Osteocyte (in vitro differentiated cells): ENCODE measurements around the gene RFT1. TPM values are rescaled to one million over a fixed set of nuclear protein-coding genes. Genes with fewer than 3 reads are reported as not detected.

Experiments
- DNase-seq: peaks from one replicate; pipeline ENCODE4 v3.0.0; 2021; ENCODE audit warnings: mixed read lengths; ENCODE audit not compliant: unreplicated experiment; ENCODE audit errors: extremely low spot score
- H3K27ac Mint-ChIP-seq: one replicate; pipeline ENCODE4 v1.8.0; 2021; ENCODE audit warnings: mild to moderate bottlenecking, mixed read lengths; ENCODE audit not compliant: unreplicated experiment
- H3K27me3 Mint-ChIP-seq: one replicate; pipeline ENCODE4 v1.8.0; 2021; ENCODE audit warnings: mixed read lengths; ENCODE audit not compliant: unreplicated experiment
- H3K36me3 Mint-ChIP-seq: one replicate; pipeline ENCODE4 v1.8.0; 2021; ENCODE audit warnings: mixed read lengths; ENCODE audit not compliant: unreplicated experiment
- H3K4me1 Mint-ChIP-seq: one replicate; pipeline ENCODE4 v1.8.0; 2021; ENCODE audit warnings: mixed read lengths; ENCODE audit not compliant: unreplicated experiment
- H3K4me3 Mint-ChIP-seq: one replicate; pipeline ENCODE4 v1.8.0; 2021; ENCODE audit warnings: mild to moderate bottlenecking, moderate library complexity, mixed read lengths; ENCODE audit not compliant: unreplicated experiment
- H3K9me3 Mint-ChIP-seq: one replicate; pipeline ENCODE4 v1.8.0; 2021; ENCODE audit warnings: mixed read lengths; ENCODE audit not compliant: unreplicated experiment
- CTCF ChIP-seq: fragments of 200-600 bp; sonication (generic); IDR thresholded peaks from 2 replicates; pipeline ENCODE4 v1.5.0; 2021; ENCODE audit warnings: antibody characterized with exemption, mild to moderate bottlenecking, moderate library complexity
- total RNA-seq: library from RNA; stranded (reverse); gene quantifications from 2 replicates; pipeline ENCODE4 v1.2.1, GENCODE V29; 2021

Gene RFT1
- total RNA-seq, 1 donor from 2014 or later: 21.4 TPM

GRCh38 chr3:53097887-53098286, 32.3 kb downstream of the RFT1 start:
- no peaks in the 10 kb centered on the region for H3K9me3 Mint-ChIP-seq
- H3K27me3 Mint-ChIP-seq: no peaks in the 10 kb centered on the region
- no peak overlapping the region for H3K4me3 Mint-ChIP-seq
- no peak for DNase-seq
- peaks cover 18% of the 10 kb centered on the region for H3K36me3 Mint-ChIP-seq
- peaks cover 2% of the 10 kb centered on the region for H3K4me1 Mint-ChIP-seq
- no peak overlapping the region for H3K27ac Mint-ChIP-seq
- TF ChIP-seq CTCF: no peak

- Mint-ChIP-seq H3K36me3 (peaks cover 24% of the 10 kb centered on the region), H3K27ac (no peak overlapping the region), H3K4me3 (no peak overlapping the region), H3K4me1 (no peaks in the 10 kb centered on the region), H3K27me3 (no peaks in the 10 kb centered on the region), H3K9me3 (no peaks in the 10 kb centered on the region)
- DNase-seq: no peak
- TF ChIP-seq CTCF: no peak
These were observed 37.3 kb downstream of the RFT1 start for GRCh38 chr3:53092942-53093341.

GRCh38 chr3:53092216-53092615, 38.0 kb downstream of the RFT1 start:
- no peaks in the 10 kb centered on the region for H3K27me3 Mint-ChIP-seq
- H3K27ac Mint-ChIP-seq: no peak overlapping the region
- peaks cover 26% of the 10 kb centered on the region for H3K36me3 Mint-ChIP-seq
- H3K4me3 Mint-ChIP-seq: no peak overlapping the region
- no peaks in the 10 kb centered on the region for H3K4me1 Mint-ChIP-seq
- H3K9me3 Mint-ChIP-seq: no peaks in the 10 kb centered on the region
- DNase-seq: no peak
- TF ChIP-seq CTCF: no peak

- Mint-ChIP-seq H3K4me1 (no peaks in the 10 kb centered on the region), H3K27ac (no peak overlapping the region), H3K4me3 (no peak overlapping the region), H3K36me3 (peaks cover 24% of the 10 kb centered on the region), H3K9me3 (no peaks in the 10 kb centered on the region), H3K27me3 (no peaks in the 10 kb centered on the region)
- no peak for DNase-seq
- TF ChIP-seq CTCF: no peak
These were observed 39.2 kb downstream of the RFT1 start for GRCh38 chr3:53091011-53091410.

- Mint-ChIP-seq H3K4me3 (no peak overlapping the region), H3K27ac (no peak overlapping the region)
These were observed 40.7 kb downstream of the RFT1 start for GRCh38 chr3:53089511-53089910.

More at GRCh38 chr3:53089511-53089910, 40.7 kb downstream of the RFT1 start:
- Mint-ChIP-seq H3K4me1 (peaks cover under 1% of the 10 kb centered on the region), H3K36me3 (peaks cover 21% of the 10 kb centered on the region), H3K27me3 (no peaks in the 10 kb centered on the region), H3K9me3 (no peaks in the 10 kb centered on the region)
- no peak for DNase-seq
- TF ChIP-seq CTCF: no peak
